Activated CD4-positive, alpha-beta T cell treated with anti-CD3 and anti-CD28 coated beads, Interleukin-2, Interleukin-6, amounts not matched to agents 100 ng/mL and 50 ng/mL, durations not matched to agents 16 hours and 8 hours (primary cell): ENCODE results near the gene VPS13C.
"Not testable (repeated sequence)": the region's sequence is repeated elsewhere in the genome, so short reads cannot be mapped to it uniquely, and the experiment has no call there.

Experiments
- DNase-seq: peaks from one replicate; pipeline ENCODE4 v3.0.0-alpha.2; 2020

Gene VPS13C

DNA sequence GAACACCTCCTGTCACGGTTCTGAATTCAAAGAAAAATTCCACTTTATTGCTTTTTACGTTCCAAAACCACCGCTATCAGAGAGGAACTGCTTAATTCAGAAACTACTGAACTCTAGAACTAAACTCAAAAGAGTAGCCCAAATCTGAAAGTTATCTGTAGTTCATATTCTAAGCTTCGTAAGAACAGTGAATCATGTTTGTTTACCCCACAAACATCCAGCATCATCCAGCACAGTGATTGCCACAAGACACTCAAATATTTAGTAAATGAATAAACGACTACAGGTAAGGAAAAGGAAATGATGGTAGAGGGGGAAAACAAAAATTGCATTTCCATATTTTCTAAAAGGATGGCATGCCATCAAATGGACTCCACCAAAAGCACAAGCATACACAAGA is 32.3 kb downstream of the VPS13C start:
- DNase-seq, result no peak

GRCh38 chr15:62027263-62027565 is 33.0 kb downstream of the VPS13C start:
- DNase-seq, result no peak

DNA sequence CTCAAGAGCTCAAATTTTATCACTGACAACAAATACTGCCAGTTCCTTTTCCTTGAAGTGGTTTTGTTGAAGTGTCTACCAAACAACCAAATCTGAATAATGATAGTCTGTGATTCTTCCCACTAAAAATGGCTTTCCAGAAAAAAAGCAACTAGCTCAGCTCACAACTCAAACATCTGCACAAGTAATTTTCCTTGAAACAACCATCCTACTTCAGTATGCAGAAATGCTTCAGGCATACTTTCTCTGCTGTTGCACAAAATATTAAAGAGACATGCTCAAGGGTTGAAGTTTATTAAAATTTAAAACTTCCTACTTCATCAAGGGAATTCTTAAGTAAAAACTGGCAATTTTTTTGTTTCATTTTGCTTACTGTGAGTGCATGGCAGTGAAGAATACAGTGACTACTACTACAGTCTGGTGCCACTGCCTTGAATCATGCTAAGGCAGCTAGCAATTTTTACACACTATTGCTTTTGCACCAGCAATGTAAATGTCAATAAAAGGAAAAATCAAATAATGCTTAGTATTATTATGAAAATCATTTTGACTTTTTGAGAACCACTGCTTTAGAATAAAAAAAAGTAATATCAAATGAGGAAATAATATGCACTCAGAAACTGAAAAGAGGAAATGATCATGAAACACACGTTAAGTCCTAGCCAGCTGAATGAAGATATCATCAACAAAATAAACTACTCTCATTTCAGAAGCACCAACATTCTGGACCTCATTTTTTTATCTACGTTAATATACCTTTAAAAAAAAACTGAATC is 33.6 kb downstream of the VPS13C start:
- DNase-seq, result no peak

DNA sequence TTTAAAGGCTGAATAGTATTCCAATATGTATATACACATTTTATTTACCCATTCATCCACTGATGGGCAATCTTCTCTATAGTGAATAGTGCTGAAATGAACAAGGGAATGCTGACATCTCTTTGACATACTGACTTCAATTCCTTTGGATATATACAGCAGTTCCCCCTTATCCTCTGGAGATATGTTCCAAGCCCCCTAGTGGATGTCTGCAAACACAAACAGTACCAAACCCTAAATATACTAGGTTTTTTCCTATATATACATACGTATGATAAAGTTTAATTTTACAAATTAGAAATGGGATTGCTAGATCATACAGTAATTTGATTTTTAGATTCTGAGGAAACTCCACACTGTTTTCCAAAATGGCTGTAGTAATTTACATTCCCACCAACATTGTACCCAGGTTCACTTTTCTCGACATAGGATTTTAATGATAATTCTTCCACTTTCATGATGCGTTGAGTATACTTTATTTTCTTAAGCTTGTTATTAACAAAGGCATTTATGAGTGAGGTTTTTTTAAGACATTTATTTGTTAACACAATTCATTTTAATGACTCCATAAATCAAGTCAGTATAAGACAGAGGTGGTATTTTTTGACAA is 38.2 kb downstream of the VPS13C start:
- no peak for DNase-seq

DNA sequence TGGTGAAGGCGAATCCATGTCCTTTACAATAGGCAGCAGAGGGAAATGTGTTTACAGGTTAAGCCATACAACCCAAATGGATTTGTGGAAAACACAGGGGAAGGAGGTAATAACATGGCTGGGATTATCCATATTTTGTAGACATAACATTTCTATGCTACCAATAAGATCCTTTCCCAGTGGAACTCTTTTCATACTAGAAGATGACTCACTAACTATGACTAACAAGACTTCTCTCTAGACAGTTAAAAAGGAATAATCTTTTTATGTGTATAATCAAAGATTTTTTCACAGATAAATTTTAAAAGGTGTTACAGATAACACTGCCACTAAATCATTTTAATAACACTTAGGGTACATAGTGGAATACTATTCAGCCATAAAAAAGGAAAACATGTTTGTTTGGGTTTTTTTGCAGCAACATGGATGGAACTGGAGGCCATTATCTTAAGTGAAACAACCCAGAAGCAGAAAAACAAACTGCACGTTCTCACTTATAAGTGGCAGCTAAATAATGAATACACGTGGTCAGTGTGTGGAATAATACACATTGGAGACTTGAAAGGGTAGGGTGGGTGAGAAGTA is 39.6 kb downstream of the VPS13C start:
- no peak for DNase-seq

- not testable (repeated sequence) for DNase-seq
These were observed 54.9 kb downstream of the VPS13C start for GRCh38 chr15:62005354-62005753.

DNA sequence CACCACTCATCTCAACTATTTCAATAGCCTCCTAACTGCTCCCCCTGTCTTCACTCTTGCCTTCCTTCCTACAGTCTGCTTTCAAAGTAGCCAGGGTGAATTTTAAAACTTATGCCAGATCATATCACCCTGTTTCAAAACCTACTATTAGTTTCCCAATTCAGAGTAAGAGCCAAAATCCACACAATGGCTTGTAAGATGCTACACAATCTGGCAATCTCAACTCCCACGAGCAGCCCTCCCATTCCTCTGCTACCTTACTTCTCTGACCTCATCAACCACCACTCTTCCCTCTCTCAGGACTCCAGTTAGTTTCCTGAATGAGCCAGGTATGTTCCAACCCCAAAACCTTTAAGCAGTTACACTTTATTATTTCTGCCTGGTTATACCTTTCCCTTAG is 62.5 kb downstream of the VPS13C start:
- no peak for DNase-seq

DNA sequence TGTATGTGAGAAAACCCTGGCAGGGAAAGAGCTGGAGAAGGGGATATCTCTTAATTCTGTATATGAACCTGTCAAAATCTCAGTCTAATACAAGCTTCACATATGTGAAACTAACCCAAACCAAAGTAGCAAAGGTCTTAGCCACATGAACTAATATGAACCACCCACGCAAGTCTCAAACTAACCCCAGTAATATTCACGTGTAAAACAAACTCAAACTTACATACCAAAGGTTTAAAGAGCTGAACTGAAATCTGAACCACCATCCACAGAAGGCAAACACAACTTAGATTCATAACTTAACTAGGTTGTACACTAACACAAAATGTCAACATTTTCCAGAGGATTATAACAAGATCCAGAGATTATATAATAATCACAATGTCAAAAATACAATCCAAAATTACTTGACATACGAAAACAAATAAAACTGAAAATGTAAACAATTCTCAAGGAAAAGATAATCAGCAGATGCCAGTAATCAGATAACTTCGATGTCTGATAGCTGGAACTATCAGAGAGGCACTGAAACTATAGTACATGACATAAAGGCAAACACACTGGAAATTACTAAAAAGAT is 64.1 kb downstream of the VPS13C start:
- DNase-seq, result no peak

DNA sequence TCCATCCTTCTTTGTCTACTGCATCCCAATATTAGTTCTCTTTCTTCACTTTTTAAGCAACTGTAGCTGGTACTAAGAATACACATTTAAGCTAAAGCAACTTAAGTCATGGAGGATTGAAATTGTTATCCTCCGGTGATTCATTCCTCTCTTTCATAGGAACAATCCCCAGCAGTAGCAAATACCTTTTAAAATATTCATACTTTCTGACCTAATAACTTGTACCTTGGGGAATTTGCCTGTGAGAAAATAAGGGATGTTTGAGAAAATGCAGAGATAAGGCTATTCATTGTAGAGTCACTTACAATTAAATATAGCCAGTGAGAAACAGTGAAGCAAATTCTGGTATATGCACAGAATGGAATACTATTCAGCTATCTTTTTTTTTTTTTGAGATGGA is 66.0 kb downstream of the VPS13C start:
- no peak for DNase-seq

DNA sequence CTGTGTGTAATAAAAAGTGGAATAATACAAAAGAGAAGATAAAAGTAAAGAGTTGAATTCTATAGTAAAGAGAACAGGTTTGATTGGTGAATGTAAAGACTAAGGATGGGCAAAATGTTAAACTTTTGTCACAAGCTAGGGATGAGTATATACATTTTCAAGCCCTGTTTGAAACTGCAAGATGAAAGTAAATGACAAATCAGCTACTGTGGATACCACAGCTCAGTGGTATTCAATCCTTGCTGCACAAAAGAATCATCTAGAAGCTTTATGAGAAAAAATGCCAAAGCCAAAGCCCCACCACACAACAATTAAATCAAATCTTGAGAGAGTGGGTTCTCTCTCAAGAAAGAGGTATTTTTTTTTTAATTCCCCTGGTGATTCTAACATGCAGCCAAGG is 67.7 kb downstream of the VPS13C start:
- DNase-seq, result no peak

DNA sequence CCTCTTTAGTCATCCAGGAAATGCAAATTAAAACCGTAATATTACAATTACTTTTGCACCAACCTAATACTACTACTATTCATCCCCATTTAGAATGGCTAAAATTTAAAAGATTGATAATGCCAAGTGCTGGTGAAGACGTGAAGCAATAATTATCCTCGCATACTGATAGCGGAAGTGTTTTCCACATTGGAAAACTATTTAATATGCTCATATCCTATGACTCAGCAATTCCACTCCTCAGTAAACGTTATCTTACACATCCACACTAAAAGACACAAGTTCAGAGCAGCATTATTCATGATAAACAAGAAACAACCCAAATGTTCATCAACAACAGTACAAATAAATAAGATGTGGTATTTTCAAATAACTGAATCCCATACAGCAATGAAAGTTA is 70.6 kb downstream of the VPS13C start:
- DNase-seq, result no peak

DNA sequence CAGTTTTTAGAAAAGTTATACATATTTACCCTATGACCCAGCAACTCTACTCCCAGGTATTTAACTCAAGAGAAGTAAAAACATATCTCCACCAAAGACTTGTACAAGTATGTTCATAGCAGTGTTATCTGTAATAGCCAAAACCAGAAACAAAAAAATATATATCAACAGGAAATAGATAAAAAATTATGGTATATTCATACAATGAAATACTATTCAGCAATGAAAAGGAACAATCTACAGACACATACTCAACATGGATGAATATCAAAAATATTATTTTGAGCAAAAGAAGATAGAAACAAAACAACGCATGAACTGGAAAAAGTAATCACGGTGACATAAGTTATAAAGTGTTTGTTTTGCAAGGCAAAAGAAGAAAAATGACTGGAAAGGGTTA is 72.4 kb downstream of the VPS13C start:
- no peak for DNase-seq

DNA sequence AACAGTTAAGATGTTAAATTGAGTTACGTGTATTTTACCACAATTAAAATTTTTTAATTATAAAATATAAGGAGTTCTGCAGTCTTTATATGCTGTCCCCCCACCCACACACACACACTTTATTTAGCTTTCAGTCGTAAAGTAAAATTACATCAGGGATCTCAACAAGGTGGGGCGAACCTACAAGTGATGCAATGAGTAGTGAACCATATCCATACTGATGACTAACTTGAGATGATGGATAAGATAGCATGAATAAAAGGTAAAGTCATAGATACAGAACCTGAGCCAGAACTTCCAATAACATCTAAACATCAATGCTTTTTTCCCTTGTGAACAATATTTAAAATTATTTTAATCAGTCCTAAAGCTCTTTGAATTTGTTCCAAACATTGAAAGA is 77.2 kb downstream of the VPS13C start:
- no peak for DNase-seq

DNA sequence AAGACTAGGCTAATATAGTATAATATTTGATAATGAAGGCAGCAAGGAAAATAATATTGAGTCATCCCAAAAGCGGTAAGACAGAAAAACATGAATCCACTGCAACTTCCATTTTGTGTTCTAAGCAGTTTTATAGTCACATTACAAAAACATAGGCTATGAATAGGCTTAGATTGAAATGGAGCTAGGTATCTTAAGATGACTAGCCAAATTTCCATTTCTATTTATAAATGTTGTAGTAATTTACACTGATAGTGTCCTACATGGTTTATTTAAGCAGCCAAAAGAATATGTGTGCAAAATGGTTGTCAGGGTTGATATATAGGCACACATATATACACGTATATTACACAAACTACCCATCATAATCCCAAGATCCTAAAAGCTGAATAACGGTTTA is 82.0 kb downstream of the VPS13C start:
- no peak for DNase-seq

- DNase-seq, result no peak
These were observed 85.5 kb downstream of the VPS13C start for GRCh38 chr15:61974759-61975158.

- DNase-seq, result no peak
These were observed 86.1 kb downstream of the VPS13C start for GRCh38 chr15:61974118-61974517.

- DNase-seq, result no peak
These were observed 108.3 kb downstream of the VPS13C start for GRCh38 chr15:61951949-61952348.

DNA sequence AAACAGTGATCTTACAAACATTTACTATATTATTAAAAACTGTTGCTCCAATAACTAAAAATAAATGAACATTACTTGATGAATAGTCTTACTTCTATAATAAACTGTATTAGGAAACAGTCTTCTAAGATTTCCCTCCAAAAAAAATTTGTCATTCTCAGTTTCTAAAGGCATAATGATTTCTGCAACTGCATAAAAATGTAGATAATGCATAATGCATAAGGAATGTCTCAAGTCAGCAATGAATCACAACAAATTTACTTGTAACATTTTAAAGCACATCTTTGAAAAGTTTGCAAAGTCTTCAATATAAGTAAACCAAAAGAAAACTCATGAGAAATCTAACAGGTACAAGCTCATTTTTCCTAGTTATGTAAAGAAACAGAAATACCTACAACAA is 113.5 kb downstream of the VPS13C start:
- DNase-seq, result no peak

GRCh38 chr15:61943992-61944391 is 116.3 kb downstream of the VPS13C start:
- DNase-seq, result no peak

DNA sequence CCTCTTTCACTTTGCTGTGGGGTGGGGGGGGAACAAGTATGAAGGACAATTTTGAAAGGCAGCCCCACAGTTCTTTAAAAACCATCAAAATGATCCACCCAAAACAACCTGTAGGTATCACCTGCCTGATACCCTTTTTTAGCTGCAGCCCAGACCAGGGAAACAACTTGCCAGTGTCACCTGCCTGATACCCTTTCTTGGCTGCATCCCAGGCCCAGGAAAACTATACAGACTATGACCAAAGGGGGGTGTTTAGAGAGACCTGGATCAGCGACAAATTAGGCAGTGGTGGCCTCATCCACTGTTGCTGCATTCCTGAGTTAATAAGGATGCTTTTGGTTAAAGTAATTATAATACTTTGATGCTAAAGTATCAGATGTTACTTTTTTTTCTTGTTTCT is 122.0 kb downstream of the VPS13C start:
- DNase-seq, result no peak

GRCh38 chr15:61936528-61937195 is 123.6 kb downstream of the VPS13C start:
- DNase-seq, result no peak

- no peak for DNase-seq
These were observed 124.8 kb downstream of the VPS13C start for GRCh38 chr15:61935493-61935892.

GRCh38 chr15:61929452-61929851 is 130.8 kb downstream of the VPS13C start:
- DNase-seq, result no peak

DNA sequence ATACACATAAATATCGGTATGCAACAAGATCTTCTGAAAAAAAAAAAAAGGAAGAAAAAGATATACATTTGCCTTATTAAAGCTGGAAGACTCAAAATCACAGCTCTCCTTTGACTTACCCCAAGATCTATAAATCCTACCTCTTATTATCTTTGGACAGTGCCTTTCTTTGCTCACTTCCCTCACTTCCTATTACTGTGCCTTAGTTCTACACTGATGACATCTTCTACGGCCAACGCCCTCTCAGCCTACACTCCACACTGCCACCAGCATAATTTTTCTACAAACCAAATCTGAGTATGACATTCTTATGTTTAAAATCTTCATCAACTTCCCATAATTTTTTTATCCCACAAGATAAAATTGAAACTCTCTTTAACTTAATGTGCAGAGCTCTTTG is 137.1 kb downstream of the VPS13C start:
- DNase-seq, result no peak
